Stimulated activated CD8-positive, alpha-beta memory T cell treated with anti-CD3 and anti-CD28 coated beads, Interleukin-7, amount 100 ng/mL, for 4 hours (primary cell): ENCODE results near the gene TP53AIP1.
"Not testable (repeated sequence)": the region's sequence is repeated elsewhere in the genome, so short reads cannot be mapped to it uniquely, and the experiment has no call there.

Experiments
- DNase-seq, 2 donors: peaks; one replicate each; pipeline ENCODE4 v3.0.0-alpha.2; 2020; ENCODE audit warnings: low read depth in 2 of 2

The TP53AIP1 gene

GRCh38 chr11:128926000-128926399, 16.7 kb downstream of the TP53AIP1 start:
- no peak for DNase-seq

DNA sequence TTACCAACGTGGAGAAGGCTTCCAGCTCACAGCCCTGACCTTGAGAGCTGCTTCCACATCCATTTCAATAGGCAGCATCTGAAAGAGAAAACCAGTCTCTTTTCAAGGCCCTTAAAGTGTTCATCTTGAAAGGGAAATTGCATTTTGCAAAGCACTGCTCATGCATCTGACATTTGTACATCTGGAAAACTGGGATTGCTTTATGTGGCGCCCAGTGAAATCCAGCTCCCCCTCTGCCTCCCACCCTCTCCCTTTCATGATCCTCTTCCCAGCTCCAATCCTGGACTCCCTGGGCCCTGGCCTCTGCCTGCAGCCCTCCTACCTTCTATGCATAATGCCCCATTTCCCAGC, 17.4 kb downstream of the TP53AIP1 start:
- no peak for DNase-seq

DNA sequence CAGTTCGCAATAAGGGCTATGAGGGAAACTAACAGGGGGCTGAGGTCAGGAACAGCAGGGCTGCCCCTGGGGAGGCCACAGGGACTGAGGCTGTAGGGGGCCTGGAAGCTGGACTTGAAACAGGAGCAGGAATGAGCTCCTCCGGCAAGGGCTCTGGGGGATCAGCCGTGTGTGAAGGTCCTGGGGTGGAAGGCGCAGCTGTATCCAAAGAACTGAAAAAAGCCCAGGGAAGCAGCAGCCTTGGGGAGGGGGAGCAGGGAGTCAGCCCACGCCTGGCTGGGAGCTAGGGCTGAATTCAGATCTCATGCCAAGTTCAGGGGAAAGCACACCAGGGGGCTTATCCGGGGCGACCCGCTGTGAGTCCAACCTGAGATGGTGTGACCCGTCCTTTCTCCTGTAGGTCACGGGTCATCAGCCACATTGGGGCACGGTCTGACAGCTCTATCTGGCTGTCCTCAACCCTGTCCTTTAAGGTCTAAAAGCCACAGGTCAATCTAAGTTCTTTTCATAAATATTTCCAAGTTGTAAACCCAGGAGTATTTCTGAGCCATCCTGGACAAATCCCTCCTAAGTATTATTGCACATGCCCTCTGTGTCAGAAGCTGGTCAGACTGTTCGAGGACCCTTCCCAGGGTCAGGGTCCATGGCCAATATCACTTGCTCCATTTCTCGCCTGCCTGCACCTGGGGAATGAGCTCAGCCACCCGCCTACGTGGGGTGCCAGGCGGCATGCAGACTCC, 18.0 kb downstream of the TP53AIP1 start:
- no peak for DNase-seq

- DNase-seq: no peak
Measured at GRCh38 chr11:128924104-128924503, 18.6 kb downstream of the TP53AIP1 start.

- no peak for DNase-seq
Measured at GRCh38 chr11:128921793-128922192, 20.9 kb downstream of the TP53AIP1 start.

DNA sequence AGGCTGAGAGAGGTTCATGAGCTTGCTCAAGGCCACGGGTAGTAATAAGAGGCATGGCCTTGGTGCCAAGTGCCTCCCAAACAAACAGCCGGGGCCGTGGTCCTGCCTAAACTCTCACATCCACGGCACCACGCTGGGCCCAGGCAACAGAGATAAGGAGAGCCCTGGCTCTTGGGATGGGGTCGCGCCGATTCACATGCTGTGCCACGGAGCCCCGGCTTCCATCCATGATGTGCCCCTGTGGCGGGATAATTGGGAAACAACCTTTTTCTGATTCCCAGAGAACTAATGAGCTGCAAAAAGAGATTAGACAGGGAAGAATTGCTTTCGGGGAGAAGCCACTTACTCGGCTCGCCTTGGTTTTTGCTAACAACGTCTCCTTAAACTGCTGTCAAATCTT, 22.0 kb downstream of the TP53AIP1 start:
- no peak for DNase-seq

DNA sequence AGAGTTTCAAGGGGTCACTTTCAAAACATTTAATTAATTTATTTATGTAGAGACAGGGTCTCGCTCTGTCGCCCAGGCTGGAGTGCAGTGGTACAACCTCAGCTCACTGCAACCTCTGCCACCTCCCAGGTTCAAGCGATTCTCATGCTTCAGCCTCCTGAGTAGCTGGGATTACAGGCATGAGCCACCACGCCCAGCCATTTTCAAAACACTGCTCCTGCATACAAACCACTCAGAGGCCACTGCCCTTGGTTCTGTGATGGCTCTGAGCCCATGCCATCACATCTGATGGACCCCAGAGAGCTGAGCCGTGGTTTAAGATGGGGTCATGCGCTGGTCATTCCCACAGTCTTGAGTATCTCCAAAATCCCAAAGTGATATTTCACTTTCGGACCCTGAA, 23.0 kb downstream of the TP53AIP1 start:
- not testable (repeated sequence) for DNase-seq

GRCh38 chr11:128919216-128919615, 23.5 kb downstream of the TP53AIP1 start:
- no peak for DNase-seq

- no peak for DNase-seq
Measured at GRCh38 chr11:128917144-128917724, 25.4 kb downstream of the TP53AIP1 start.

- DNase-seq: no peak
Measured at GRCh38 chr11:128916681-128917080, 26.0 kb downstream of the TP53AIP1 start.

DNA sequence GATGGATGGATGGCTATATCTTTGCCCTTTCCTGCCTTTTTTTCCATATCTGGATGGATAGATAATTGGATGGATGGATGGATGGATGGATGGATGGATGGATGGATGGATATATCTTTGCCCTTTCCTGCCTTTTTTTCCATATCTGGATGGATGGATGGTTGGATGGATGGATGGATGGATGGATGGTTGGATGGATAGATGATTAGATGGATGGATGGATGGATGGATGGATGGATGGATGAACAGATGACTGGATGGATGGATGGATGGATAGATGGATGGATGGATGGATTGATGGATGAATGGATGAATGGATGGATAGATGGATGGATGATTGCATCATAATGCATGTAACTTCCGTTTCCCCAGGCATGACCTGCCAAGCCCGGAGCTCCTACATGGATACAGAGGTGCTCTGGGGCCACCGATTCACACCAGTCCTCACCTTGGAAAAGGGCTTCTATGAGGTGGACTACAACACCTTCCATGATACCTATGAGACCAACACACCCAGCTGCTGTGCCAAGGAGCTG, 26.6 kb downstream of the TP53AIP1 start:
- no peak for DNase-seq

DNA sequence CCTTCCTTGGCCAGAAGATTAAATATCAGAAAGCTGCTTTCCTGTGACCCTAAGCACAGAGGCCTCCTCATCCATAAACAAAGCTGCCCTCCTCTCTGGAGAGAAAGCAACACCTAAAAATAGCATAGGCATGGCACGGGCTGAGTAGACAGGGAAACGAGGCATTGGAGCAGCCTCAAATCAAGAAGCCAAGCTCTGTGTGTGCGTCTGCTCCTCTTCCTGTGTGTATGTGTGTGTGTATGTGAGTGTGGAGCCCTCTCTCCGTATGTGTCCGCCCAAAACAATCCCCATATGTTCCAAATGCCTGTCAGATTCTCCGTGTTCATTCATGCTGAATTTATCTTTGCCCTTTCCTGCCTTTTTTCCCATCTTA, 27.5 kb downstream of the TP53AIP1 start:
- DNase-seq: no peak

- DNase-seq: no peak
Measured at GRCh38 chr11:128914216-128915148, 28.2 kb downstream of the TP53AIP1 start.

DNA sequence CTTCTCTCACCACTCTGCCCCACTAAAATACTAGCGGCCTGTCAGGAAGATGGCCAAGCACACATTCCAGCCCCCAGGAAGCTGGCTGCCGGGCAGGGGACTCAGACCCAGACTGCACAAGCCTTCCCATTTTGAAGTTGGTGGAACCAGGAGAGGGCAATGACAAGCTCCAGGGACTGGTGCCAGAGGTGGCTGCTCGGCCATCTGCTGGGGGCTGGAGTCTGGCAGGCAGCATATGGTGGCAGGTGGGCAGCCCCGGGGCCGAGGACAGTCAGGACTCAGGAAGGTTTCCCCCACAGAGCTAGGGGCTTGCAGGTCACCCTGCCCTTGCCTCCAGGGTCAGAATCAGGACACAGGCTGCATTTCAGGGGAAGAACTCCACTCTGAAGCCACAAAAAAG, 28.9 kb downstream of the TP53AIP1 start:
- no peak for DNase-seq

DNA sequence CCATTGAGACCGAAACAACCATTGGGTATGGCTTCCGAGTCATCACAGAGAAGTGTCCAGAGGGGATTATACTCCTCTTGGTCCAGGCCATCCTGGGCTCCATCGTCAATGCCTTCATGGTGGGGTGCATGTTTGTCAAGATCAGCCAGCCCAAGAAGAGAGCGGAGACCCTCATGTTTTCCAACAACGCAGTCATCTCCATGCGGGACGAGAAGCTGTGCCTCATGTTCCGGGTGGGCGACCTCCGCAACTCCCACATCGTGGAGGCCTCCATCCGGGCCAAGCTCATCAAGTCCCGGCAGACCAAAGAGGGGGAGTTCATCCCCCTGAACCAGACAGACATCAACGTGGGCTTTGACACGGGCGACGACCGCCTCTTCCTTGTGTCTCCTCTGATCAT, 31.0 kb downstream of the TP53AIP1 start:
- no peak for DNase-seq

GRCh38 chr11:128911239-128911638, 31.4 kb downstream of the TP53AIP1 start:
- DNase-seq: no peak

- no peak for DNase-seq
Measured at GRCh38 chr11:128910576-128910975, 32.1 kb downstream of the TP53AIP1 start.

DNA sequence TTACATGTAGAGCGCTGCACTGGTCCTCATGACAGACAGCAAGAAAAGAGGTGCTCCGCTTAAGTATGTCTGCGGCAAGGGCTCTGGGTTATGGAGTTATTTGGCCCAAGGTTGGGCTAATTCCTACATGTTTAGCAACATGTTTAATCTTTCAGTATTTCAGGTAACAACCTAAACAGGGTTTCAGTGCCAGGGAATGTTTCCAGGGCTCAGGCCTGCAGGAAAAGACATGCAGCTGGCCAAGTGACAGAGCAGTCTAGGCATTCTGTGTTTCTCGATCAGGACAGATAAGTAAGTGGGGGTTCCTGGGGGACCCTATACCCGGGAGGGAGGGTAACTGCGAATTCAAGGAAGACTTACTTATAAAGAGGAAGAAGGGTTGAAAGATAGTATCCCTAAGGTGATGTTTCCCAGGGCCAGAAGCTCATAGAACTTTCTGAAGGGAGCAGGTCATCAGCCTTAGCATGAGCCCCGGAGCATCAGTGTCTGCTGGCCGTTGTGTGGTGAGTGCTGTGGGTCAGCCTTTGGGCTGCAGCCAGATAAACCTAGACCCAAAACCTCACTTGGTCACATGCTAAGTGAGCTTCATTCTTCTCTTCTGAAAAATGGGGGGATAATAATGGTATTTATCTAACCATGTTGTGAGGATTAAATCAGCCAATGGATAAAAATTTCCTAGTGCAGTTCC, 33.1 kb downstream of the TP53AIP1 start:
- DNase-seq: no peak

- DNase-seq: no peak
Measured at GRCh38 chr11:128908391-128909246, 34.1 kb downstream of the TP53AIP1 start.

GRCh38 chr11:128907585-128907984, 35.1 kb downstream of the TP53AIP1 start:
- no peak for DNase-seq
